C4-2B (cell line): ENCODE measurements around the gene FBXW9.
"Not testable (repeated sequence)": the region's sequence is repeated elsewhere in the genome, so short reads cannot be mapped to it uniquely, and the experiment has no call there.

Source experiments
- CTCF ChIP-seq: fragments of 450-650 bp; conservative IDR thresholded peaks from 2 replicates; pipeline ENCODE4 v1.5.1; 2017; ENCODE audit warnings: mild to moderate bottlenecking
- ZFX ChIP-seq: fragments of 450-650 bp; IDR thresholded peaks from 2 replicates; pipeline ENCODE4 v1.6.1; 2017

GRCh38 chr19:12678039-12678438, 18.4 kb downstream of the FBXW9 start:
- not testable (repeated sequence) for TF ChIP-seq CTCF, ZFX
